ENCODE results near the gene SMAD1.

Gene SMAD1

GRCh38 chr4:145524552-145524951 lies 42.9 kb downstream of the SMAD1 start:
- no peak for DNase-seq
- Histone ChIP-seq H3K4me3 (no peak overlapping the region), H3K4me1 (peaks cover 0 to 9% (median 7%) of the 10 kb centered on the region in 4 donors), H3K27me3 (no peaks in the 10 kb centered on the region), H3K36me3 (no peaks in the 10 kb centered on the region), H3K27ac (no peak overlapping the region), H3K9me3 (no peaks in the 10 kb centered on the region)
- no peak for TF ChIP-seq CTCF (IDR thresholded peaks at IDR 0.05)
- intact Hi-C loops (cut with DNase I; ENCODE audit: low total_unique reads) = no loop called here

- Histone ChIP-seq H3K9me3 (no peaks in the 10 kb centered on the region), H3K36me3 (no peaks in the 10 kb centered on the region), H3K27ac (no peak overlapping the region), H3K4me1 (peaks cover 0 to 9% (median 7%) of the 10 kb centered on the region in 4 donors), H3K27me3 (no peaks in the 10 kb centered on the region), H3K4me3 (no peak overlapping the region)
- TF ChIP-seq CTCF (IDR thresholded peaks at IDR 0.05) = no peak
- no peak for DNase-seq
- intact Hi-C loops (cut with DNase I; ENCODE audit: low total_unique reads) = no loop called here
Observed at GRCh38 chr4:145525291-145525740, 43.7 kb downstream of the SMAD1 start.

- TF ChIP-seq CTCF (IDR thresholded peaks at IDR 0.05) = no peak
- intact Hi-C loops (cut with DNase I; ENCODE audit: low total_unique reads) = no loop called here
- Histone ChIP-seq H3K9me3 (no peaks in the 10 kb centered on the region), H3K36me3 (no peaks in the 10 kb centered on the region), H3K4me3 (no peak overlapping the region), H3K27ac (no peak overlapping the region), H3K4me1 (peaks cover 0 to 9% (median 7%) of the 10 kb centered on the region in 4 donors), H3K27me3 (no peaks in the 10 kb centered on the region)
- DNase-seq = no peak
Observed at GRCh38 chr4:145527773-145528172, 46.1 kb downstream of the SMAD1 start.

- no peaks in the 10 kb centered on the region for H3K9me3 ChIP-seq
- intact Hi-C loops (cut with DNase I; ENCODE audit: low total_unique reads) = no loop called here
- no peak for TF ChIP-seq CTCF (IDR thresholded peaks at IDR 0.05)
- no peaks in the 10 kb centered on the region for H3K36me3 ChIP-seq
- H3K27me3 ChIP-seq = no peaks in the 10 kb centered on the region
- no peak overlapping the region for H3K4me3 ChIP-seq
- peaks cover 0 to 9% (median 7%) of the 10 kb centered on the region in 4 donors for H3K4me1 ChIP-seq
- DNase-seq = no peak
- H3K27ac ChIP-seq = no peak overlapping the region
Observed at GRCh38 chr4:145528601-145529000, 46.9 kb downstream of the SMAD1 start.

- peaks cover 0 to 5% (median 3%) of the 10 kb centered on the region in 4 donors for H3K4me1 ChIP-seq
- no peak overlapping the region for H3K27ac ChIP-seq
- no peaks in the 10 kb centered on the region for H3K9me3 ChIP-seq
- DNase-seq = no peak
- TF ChIP-seq CTCF (IDR thresholded peaks at IDR 0.05) = no peak
- intact Hi-C loops (cut with DNase I; ENCODE audit: low total_unique reads) = no loop called here
- no peaks in the 10 kb centered on the region for H3K36me3 ChIP-seq
- H3K4me3 ChIP-seq = no peak overlapping the region
- H3K27me3 ChIP-seq = no peaks in the 10 kb centered on the region
Observed at GRCh38 chr4:145530189-145530588, 48.5 kb downstream of the SMAD1 start.

GRCh38 chr4:145530662-145531061 lies 49.0 kb downstream of the SMAD1 start:
- no peak for TF ChIP-seq CTCF (IDR thresholded peaks at IDR 0.05)
- Histone ChIP-seq H3K4me1 (peaks cover 0 to under 1% (median 0%) of the 10 kb centered on the region in 4 donors), H3K9me3 (no peaks in the 10 kb centered on the region), H3K36me3 (no peaks in the 10 kb centered on the region), H3K27me3 (no peaks in the 10 kb centered on the region), H3K4me3 (no peak overlapping the region), H3K27ac (no peak overlapping the region)
- intact Hi-C loops (cut with DNase I; ENCODE audit: low total_unique reads) = no loop called here
- DNase-seq = no peak

All from tibial artery (tissue), 4 donors.